AG10803 (cell line): Measurements from ENCODE around the gene CLEC16A.

Experiments
- DNase-seq: peaks from one replicate; pipeline ENCODE4 v3.0.0; 2010; ENCODE audit warnings: low read depth
- H3K4me3 ChIP-seq: 2 replicates; pipeline ENCODE4 v1.5.1; 2011; ENCODE audit warnings: mild to moderate bottlenecking, low read length, control low read depth
- CTCF ChIP-seq: conservative IDR thresholded peaks from 2 replicates; pipeline ENCODE4 v1.5.1; 2011; ENCODE audit warnings: mild to moderate bottlenecking, low read length, control low read depth, inconsistent platforms

Gene CLEC16A

DNA sequence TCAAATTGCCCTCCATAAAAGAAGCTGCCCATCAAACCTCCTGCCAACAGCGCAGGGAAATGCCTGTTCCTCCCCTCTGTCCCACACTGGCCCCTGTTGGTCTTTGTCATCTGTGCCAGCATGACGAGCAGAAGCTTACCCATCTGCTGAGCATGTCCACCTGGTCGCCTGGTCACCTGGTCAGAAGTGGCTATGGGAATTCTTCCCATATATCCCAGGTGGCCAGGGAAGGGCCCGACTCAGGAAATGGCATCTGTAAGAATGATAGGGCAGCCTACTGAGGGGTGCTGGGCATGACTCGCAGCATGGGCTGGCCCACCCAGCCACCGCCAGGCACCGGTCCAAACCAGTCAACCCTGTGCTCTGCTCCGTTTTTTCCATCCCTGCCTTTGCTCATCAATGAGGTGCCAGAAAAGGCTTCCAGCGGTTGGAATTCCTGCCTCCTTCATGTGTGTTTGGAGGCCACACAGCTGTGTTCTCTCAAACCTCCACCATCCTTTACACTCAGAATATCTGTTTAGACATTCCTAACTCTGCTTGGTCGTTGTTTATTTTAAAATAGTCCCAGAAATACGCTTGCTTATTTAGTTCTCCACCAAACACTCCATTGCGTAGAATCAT, 145.2 kb downstream of the CLEC16A start:
- TF ChIP-seq CTCF, result no peak
- peak; percentile 31 for DNase-seq
- H3K4me3 ChIP-seq, result no peak overlapping the region

- no peak for DNase-seq
- TF ChIP-seq CTCF, result no peak
- H3K4me3 ChIP-seq, result no peak overlapping the region
These were observed 145.9 kb downstream of the CLEC16A start for GRCh38 chr16:11090232-11090631.

DNA sequence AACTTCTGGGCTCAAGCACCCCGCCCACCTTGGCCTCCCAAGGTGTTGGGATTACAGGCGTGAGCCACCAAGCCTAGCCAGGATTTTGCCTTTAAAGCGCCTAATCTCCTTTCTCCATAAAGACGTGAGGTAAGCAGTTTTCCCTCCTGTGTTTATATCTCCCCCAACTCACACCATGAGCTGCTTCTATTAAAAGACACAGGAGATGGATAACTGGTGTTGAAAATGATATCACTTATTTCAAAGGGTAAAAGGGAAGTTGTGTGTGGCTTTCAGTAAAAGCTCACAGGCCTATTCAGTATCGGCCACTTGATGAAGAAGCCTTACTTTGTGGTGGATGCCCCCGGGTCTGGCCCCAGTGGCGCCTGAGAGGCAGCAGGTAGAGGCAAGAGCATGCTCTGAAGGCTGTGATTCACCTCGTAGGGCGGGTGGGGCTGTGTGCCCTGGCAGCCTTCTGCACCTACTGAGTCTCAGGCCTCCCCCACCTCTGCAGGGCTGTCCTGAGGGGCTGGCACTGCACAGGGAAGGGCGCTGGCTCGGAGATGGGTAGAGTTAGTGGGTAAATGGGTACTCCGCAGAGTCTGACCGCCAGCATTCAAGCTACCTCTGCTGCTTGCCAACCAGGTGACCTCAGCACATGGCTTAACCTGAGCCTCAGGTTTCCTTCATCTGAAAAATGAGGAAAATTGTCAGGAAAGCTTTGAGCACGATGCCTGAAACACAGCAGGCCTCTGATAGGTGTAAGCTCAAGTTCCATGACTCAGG, 146.8 kb downstream of the CLEC16A start:
- DNase-seq, result no peak
- TF ChIP-seq CTCF, result no peak
- no peak overlapping the region for H3K4me3 ChIP-seq

DNA sequence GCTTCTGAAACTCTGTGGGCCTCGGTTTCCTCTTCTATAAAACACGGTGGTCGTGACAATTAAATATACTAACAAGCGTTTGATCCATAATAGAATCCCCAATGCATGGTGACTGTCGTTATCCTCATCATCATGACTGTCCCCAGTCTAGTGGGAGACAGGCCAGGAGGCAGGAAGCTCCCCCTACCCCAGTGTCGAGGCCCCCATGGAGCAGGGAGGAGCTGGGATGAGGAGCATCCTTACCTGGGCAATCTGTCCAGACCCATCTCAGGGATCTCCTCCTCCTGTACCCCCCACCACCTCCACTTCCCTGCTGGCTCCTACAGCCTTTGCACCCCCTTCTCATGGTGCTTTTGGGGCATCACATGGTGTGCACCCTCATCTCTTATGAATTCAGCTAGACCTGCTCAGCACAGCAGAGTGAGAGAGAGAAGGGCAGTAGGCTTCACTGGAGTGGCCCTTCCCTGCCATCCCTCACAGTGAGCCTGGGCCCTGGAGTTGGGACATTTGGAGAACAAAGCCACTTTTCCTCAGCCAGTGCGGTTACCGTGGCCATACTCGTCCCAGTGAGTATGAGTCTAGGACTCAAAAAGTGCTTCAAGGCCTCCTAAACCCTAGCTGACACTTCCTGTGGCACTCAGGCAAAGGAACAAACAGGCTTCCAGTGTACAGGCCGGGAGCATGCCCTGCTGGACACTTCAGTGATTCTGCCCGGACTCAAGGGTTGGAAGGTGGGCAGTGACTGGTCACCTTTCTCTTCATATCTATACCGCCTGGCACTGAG, 148.6 kb downstream of the CLEC16A start:
- no peak for DNase-seq
- no peak overlapping the region for H3K4me3 ChIP-seq
- TF ChIP-seq CTCF, result no peak

DNA sequence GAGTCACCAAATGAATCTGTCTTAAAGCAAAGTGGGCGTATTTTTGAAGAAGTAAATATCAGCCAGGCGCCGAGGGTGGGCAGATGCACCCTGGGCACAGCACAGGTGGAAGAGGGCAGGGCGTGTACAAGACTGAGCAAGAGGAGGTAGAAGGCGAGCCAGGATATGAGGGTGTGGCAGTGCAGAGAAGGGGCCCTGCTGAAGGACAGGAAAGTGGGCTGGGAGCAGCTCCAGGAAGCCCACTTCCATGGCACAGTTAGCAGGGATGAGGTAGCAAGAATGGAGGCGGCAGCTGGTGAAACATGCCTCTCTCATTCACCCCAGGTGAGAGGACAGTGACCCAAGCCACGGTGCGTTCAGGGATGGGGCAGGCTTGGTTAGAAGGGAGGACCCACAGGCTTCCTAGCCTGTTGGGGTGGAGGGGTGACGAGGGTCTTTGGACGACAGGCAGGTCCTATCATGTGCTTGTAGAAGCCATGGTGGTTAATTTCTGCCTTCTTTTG, 149.3 kb downstream of the CLEC16A start:
- TF ChIP-seq CTCF, result no peak
- no peak overlapping the region for H3K4me3 ChIP-seq
- DNase-seq, result no peak

DNA sequence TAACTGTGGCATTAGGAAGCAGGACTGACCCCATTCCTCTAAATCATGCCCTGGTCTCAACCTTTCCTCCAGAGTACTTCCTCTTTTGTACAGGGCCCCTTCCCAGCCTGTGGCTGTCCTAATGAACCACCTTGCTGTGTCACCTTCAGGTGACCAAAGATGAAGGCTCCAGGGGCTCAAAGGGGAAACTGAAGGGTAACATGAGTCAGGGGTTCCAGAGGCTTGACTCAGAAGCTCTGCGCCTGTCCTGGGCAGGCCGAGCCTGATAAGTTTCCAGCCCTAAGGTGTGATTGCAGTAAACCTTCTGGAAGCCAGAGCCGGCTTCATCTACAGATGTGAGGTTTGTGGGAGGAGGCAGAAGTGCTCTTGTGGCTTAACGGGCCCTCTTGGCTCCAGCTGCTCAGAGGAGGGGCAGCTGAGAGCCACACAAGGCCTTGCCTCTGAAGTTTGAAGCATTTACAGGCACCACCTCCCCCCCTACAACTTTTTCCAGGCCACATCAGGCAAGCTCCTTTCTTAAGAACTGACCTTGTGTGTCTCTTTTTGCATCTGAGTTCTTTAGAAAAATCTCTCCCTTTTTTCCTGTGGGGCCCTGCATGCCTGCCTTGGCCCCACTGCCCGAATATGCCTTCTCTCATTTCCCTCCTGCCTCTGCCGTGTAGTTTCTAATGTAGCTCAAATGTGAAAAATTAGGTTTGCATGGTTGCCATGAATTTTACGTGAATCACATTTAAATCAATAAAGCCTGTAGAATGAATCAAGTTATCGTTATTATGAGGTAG, 149.9 kb downstream of the CLEC16A start:
- no peak for TF ChIP-seq CTCF
- DNase-seq, result peak; percentile 44
- no peak overlapping the region for H3K4me3 ChIP-seq
